ENCODE results near the gene KIF18B.

KIF18B gene

DNA sequence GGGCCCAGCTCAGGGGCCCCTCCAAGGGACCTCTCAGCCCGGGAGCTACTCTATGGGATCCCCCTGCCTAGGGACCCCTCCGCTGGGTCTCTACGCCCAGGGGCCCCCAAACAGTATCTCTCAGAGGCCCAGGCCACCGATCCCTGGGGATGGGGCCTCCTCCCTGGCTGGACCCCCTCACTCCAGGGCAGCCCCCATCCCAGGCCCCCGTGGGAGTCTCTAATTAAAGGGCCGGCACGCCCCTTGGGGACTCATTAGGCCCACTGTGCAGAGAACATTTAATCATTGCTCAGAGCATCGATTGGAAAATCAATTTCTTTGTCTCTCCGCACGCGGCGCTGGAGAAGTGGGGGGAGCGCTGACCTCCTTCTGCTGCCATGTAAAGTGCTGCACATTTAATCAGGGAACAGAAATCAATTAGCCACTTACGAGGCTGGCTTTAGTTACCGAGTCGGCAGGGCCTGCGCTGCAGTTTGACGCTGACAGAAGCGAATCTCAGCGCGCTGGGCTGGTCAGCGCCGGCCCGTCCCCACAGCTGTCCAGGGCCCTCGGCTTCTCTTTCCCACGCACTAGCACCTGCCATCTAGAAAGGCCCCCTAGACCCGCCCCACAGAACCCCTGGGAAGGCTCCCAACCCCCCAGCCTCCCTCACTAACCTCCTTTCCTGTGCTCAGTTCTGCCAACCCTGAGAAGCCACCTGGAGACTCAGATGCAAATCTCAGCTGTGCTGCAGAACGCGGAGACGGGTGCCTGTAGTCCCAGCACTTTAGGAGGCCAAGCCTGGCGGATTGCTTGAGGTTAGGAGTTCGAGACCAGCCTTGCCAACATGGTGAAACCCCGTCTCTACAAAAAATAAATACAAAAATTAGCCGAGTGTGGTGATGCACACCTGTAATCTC is 40.7 kb upstream of the KIF18B start:
- TF ChIP-seq, protein P1, sequence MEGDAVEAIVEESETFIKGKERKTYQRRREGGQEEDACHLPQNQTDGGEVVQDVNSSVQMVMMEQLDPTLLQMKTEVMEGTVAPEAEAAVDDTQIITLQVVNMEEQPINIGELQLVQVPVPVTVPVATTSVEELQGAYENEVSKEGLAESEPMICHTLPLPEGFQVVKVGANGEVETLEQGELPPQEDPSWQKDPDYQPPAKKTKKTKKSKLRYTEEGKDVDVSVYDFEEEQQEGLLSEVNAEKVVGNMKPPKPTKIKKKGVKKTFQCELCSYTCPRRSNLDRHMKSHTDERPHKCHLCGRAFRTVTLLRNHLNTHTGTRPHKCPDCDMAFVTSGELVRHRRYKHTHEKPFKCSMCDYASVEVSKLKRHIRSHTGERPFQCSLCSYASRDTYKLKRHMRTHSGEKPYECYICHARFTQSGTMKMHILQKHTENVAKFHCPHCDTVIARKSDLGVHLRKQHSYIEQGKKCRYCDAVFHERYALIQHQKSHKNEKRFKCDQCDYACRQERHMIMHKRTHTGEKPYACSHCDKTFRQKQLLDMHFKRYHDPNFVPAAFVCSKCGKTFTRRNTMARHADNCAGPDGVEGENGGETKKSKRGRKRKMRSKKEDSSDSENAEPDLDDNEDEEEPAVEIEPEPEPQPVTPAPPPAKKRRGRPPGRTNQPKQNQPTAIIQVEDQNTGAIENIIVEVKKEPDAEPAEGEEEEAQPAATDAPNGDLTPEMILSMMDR (IDR thresholded peaks at IDR 0.05; ENCODE audit: extremely low read depth, insufficient read depth, missing control alignments) = no peak
- DNase-seq (ENCODE audit: low spot score) = no peak
- in situ Hi-C loops (cut with MboI; ENCODE audit: low pct_unique_long_range_greater_than_20kb, low sequenced_read_pairs, unreplicated experiment) = no loop called here

GRCh38 chr17:44983563-44983962 is 36.0 kb upstream of the KIF18B start:
- in situ Hi-C loops (cut with MboI; ENCODE audit: low pct_unique_long_range_greater_than_20kb, low sequenced_read_pairs, unreplicated experiment) = no loop called here
- DNase-seq (ENCODE audit: low spot score) = no peak
- TF ChIP-seq, protein P1 (IDR thresholded peaks at IDR 0.05; ENCODE audit: extremely low read depth, insufficient read depth, missing control alignments) = no peak

- DNase-seq (ENCODE audit: low spot score) = no peak
- TF ChIP-seq, protein P1 (IDR thresholded peaks at IDR 0.05; ENCODE audit: extremely low read depth, insufficient read depth, missing control alignments) = no peak
- in situ Hi-C loops (cut with MboI; ENCODE audit: low pct_unique_long_range_greater_than_20kb, low sequenced_read_pairs, unreplicated experiment) = no loop called here
These were observed 34.6 kb upstream of the KIF18B start for GRCh38 chr17:44982113-44982702.

GRCh38 chr17:44981221-44981968 is 33.8 kb upstream of the KIF18B start:
- no peak for DNase-seq (ENCODE audit: low spot score)
- TF ChIP-seq, protein P1 (IDR thresholded peaks at IDR 0.05; ENCODE audit: extremely low read depth, insufficient read depth, missing control alignments) = no peak
- in situ Hi-C loops (cut with MboI; ENCODE audit: low pct_unique_long_range_greater_than_20kb, low sequenced_read_pairs, unreplicated experiment) = no loop called here

GRCh38 chr17:44979426-44979995 is 31.9 kb upstream of the KIF18B start:
- no peak for DNase-seq (ENCODE audit: low spot score)
- TF ChIP-seq, protein P1 (IDR thresholded peaks at IDR 0.05; ENCODE audit: extremely low read depth, insufficient read depth, missing control alignments) = no peak
- in situ Hi-C loops (cut with MboI; ENCODE audit: low pct_unique_long_range_greater_than_20kb, low sequenced_read_pairs, unreplicated experiment) = no loop called here

DNA sequence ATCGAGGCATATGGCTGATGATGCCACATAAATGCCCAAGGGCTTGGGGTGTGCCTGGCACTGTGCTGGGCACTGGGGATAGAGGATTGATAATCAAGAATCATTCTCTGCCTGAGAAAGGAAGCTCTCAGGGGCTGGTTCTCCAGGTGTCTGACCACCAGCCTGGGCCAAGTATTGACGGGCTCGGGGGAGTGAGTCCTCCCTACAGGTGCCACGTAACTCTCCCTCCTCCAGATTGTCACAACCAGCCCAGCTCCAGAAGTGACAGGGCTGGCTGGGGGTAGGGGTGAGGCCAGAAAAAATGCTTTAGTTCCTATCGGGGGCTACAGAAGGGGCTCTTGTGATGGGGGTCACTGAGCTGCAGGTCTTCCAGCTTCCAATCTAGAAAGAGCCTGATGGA is 31.2 kb upstream of the KIF18B start:
- TF ChIP-seq, protein P1 (IDR thresholded peaks at IDR 0.05; ENCODE audit: extremely low read depth, insufficient read depth, missing control alignments) = no peak
- in situ Hi-C loops (cut with MboI; ENCODE audit: low pct_unique_long_range_greater_than_20kb, low sequenced_read_pairs, unreplicated experiment) = no loop called here
- no peak for DNase-seq (ENCODE audit: low spot score)
